Astrocyte of the spinal cord (primary cell): ENCODE data around the gene SLC17A7.

Experiments
- DNase-seq: peaks from one replicate; pipeline ENCODE4 v3.0.0; 2011; ENCODE audit warnings: low read depth, low spot score
- H3K4me3 ChIP-seq: 2 replicates; pipeline ENCODE4 v1.5.1; 2011; ENCODE audit warnings: low read depth, mild to moderate bottlenecking, low read length, moderate library complexity
- CTCF ChIP-seq: IDR thresholded peaks from 2 replicates; pipeline ENCODE4 v1.5.1; 2012; ENCODE audit warnings: low read depth, mild to moderate bottlenecking, low read length, inconsistent platforms
- in situ Hi-C: cut with HindIII; loops from 2 replicates; pipeline ENCODE4 v1.10.0; 2017; ENCODE audit warnings: low sequenced_read_pairs

Gene SLC17A7

GRCh38 chr19:49413348-49413747 is 28.0 kb downstream of the SLC17A7 start:
- in situ Hi-C loops, result no loop called here

DNA sequence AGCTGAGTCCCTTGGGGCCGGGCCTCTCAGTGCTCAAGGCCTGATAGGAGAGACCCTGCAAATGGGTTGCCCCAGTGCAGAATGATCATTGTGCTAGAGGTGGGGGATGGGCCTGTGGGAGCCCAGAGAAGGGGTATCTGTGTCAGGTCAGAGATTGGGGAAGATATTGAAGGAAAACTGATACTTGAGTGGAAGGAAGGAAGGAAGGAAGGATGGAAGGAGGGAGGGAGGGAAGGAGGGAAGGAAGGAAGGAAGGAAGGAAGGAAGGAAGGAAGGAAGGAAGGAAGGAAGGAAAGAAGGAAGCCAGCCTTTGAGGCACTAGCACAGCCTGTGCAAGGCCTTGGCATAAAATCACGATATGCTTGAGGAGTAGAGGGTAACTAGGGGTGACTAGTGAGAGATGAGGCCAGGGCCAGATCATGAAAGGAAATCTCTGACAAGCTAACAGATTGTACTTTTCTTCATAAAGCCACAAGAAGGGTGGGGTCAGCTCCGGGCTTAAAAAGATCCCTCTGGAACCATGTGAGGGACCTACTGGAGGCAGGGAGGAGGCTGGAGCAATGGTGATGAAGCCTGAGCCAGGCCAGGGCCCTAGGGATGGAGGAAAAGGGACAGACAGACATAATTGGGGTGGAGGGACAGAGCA is 29.5 kb downstream of the SLC17A7 start:
- in situ Hi-C loops, result no loop called here
- H3K4me3 ChIP-seq, result no peak overlapping the region
- TF ChIP-seq CTCF, result no peak
- no peak for DNase-seq

More at GRCh38 chr19:49413348-49413747, 28.0 kb downstream of the SLC17A7 start:
- TF ChIP-seq CTCF, result no peak
- no peak for DNase-seq
- H3K4me3 ChIP-seq, result no peak overlapping the region

GRCh38 chr19:49409441-49410029 is 31.8 kb downstream of the SLC17A7 start:
- TF ChIP-seq CTCF, result no peak
- in situ Hi-C loops, result no loop called here
- DNase-seq, result no peak
- no peak overlapping the region for H3K4me3 ChIP-seq

DNA sequence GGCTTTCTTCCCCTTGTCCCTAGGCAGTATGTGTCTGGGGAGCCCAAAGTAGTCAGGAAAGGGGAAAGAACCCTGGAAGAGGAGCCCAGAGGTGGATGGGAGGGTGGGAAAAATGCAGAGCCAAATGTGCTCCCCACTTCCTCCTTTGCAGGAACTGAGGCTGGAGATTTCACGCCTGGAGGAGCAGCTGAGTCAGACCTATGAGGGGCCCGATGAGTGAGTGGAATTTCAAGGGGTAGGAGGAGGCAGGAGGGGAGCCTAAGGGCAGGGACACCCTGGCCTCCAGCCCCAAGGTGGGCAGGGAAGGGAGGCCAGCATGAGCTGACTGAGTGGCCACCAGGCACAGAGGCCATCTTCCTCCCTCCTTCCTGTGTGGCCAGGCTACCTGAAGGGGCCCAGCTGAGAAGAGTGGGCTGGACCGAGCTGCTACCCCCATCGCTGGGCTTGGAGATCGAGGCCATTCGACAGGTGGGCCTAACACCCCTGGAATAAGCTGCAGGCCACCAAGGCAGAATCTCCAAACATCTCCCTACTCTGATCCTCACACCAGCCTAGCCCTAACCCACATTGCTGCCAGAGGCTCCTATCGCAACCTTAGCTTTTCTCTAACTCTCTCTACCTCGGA is 32.4 kb downstream of the SLC17A7 start:
- no peak for TF ChIP-seq CTCF
- in situ Hi-C loops, result no loop called here
- DNase-seq, result no peak
- no peak overlapping the region for H3K4me3 ChIP-seq

DNA sequence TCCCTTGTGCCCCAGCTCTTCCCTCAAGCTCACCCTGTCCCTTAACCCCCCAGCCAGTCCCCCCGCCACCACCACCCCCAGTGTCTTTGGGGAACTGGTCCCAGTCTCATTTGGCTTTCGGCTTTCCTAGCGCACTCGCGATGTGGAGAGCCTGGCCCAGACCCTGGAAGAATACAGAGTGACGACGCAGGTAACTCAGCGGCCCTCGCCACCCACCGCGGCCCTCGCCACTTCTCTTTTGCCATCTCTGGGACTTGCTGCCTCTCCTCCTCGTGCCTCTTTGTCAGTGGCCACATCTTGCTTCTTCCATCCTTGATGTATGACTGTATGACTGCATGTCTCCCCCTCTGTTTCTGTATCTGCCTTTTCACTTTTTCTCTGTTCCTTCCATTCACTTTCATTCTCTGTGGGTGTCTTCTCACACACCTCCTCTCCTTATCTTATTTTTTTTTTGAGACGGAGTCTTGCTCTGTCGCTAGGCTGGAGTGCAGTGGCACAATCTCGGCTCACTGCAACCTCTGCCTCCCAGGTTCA is 33.8 kb downstream of the SLC17A7 start:
- in situ Hi-C loops, result no loop called here
- TF ChIP-seq CTCF, result no peak
- H3K4me3 ChIP-seq, result no peak overlapping the region
- no peak for DNase-seq

DNA sequence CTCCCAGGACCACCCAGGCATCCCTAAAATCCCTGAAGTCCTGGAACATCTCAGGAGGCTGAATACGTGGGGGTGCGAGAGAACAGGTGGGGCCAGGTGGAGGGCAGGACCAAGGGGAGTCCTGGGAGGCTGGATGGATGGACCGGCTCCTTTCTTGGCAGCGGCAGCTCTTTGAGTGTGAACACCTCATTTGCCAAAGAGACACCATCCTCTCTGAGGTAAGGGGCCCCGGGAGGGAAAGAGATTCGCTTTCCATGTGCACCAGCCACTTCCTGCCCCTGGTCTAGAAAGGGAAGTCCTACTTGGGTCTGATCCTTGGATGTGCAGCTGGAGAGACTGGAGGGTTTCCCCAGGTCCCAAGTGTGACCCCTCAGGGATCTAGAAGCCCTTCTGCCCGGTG is 34.2 kb downstream of the SLC17A7 start:
- in situ Hi-C loops, result no loop called here
- H3K4me3 ChIP-seq, result no peak overlapping the region
- no peak for TF ChIP-seq CTCF
- DNase-seq, result no peak
